Suprapubic skin (tissue), 3 donors: ENCODE measurements around the gene KDM2B.

Source experiments
- CTCF ChIP-seq, 2 donors: fragments of 200-600 bp in 1 of 2; fragments of 450-650 bp in 1 of 2; sonication (generic) in 1 of 2; IDR thresholded peaks; one replicate each; pipeline ENCODE4 v1.5.1; 2016 to 2019; ENCODE audit warnings: antibody characterized with exemption in 2 of 2, mild to moderate bottlenecking in 1 of 2, moderate library complexity in 1 of 2
- POLR2AphosphoS5 ChIP-seq, 3 donors: sonication (generic); formaldehyde crosslinking; IDR thresholded peaks; one replicate each; pipeline ENCODE4 v1.6.1; 2017; ENCODE audit warnings: antibody characterized with exemption in 3 of 3

DNA sequence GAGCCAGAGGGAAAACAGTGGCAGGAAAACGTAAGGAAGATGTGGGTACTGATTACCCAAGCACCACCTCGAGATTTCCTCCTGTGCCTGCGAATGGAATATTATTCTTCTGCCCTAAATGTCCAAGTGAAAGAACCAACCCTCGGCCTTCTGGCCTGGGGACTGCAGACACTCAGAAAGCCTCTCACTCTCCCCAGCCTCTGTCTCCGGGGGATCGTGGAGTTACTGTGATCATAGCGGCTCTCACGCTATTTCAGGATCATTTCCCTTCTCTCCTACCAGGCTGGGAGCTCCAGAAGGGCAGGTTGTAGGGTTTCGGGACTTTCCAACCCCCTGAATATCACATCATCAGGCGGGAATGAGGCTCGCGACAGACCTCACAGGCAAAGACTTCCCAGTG, 68.9 kb downstream of the KDM2B start:
- TF ChIP-seq CTCF (IDR thresholded peaks at IDR 0.05) (no peak), POLR2AphosphoS5 (IDR thresholded peaks at IDR 0.05) (no peak)
